Left forelimb (tissue), 1 donor: ENCODE results near the gene MRGPRE.

ENCODE experiments used
- DNase-seq: peaks from one replicate; pipeline ENCODE4 v3.0.0-alpha.2; 2018; ENCODE audit warnings: low spot score

MRGPRE gene

GRCh38 chr11:3196161-3197043, 35.8 kb downstream of the MRGPRE start:
- no peak for DNase-seq

- DNase-seq = no peak
These were observed 36.7 kb downstream of the MRGPRE start for GRCh38 chr11:3195251-3196160.

DNA sequence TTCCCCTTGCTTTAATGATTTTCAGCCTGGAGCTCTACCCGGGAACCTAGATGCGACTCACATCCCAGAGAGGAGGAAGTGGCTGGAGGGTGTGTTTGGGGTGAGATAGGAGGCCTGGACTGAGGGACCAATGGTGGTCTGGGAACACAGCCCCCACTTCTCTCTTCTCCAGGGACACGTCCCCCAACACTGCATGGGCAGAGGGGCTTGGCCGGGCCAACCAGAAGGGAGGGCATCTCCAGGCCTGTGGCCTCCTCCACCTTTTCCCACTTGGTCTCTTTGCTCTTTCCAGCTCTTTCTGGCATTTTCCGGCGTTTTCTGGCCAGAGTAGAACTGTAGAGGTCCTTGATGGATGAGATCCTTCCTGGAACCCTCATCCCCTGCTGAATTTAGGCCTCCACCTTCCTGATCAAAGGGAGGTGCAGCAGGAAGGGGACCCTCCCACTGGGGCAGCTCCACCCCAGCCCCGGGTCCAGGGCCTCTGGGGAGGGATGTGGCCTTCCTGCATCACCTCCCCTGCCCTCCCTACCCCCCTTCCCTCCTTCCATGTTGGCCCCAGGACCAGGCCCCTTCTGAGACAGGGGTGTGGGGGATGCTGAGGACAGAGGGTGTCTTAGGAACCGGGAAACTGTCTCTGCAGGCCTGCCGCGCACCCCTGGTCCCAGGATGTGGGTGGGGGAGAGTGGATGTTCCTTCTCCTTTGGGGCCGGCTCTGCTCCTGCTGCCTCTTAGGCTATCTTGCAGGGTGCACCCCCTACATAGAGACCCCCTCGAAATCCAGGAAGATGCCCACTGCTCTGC, 38.0 kb downstream of the MRGPRE start:
- DNase-seq = no peak

DNA sequence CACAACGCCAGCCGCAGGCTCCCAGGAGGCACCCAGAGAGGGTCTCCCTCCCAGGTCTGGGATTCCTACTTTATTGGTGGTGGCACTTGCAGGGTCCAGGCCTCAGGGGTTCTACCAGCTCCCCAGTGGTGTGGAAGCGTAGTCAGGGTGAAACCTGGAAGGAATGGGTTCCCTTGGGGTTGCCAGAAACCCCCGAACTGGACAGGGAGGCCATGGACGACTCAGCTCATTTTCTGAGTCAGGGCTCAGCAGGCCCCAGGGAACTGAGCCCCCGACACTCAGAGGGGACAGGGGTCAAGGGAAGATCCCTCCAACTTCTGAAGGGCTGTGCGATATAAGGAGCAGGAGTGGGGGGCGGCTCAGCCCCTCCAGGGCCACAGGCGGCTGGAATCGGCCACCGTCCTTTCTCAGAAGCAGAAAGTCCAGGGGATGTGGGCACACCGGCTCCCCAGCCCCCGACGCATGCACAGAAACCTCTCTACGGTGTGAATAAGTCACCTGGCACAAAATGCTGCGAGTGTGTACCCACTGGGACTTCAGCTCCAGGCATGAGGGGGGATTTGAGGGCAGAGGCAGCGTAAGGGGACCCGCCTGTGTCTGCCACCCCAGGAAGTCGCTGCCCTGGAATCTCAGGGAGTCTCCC, 38.7 kb downstream of the MRGPRE start:
- no peak for DNase-seq

DNA sequence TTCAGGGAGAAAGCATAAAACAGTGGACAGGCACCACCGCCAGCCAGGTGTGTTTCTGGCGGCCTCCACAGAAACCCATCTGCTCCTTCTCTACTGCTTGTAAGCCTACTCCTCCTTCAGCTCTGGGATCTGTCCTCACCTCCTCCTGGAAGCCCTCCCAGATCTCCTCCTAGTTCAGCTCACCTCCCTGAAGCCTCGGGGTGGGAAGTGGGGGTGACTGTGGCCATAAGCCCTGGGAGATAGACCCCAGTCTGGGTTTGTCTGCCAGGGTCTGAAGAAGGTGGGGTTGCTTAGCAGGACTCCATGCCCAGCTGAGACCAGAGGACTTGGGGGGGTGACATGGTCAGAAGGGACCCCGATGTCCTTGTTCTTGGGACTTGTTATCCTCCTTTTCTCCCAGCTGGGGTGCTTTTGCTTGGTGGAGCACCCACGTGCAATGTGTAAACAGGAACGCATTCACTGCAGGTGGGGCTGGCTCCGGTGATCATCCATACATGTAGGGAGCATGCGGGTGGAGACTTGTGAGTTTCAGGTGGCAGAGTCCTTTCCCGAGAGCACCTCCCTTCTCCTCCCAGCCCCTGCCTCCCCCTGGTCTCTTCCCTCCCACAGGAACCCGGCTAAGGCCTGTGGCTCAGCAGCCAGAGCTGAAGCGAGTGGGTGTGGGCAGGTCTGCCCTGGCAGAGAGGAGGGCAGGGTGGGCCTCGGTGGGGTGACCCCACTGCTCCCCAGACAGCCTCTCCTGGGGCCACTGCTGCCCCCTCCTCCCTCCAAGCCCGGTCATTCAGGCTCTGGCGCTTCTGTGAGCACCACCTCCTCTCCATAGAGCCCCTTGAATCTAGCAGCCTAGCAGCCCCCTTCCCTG, 39.5 kb downstream of the MRGPRE start:
- no peak for DNase-seq

DNA sequence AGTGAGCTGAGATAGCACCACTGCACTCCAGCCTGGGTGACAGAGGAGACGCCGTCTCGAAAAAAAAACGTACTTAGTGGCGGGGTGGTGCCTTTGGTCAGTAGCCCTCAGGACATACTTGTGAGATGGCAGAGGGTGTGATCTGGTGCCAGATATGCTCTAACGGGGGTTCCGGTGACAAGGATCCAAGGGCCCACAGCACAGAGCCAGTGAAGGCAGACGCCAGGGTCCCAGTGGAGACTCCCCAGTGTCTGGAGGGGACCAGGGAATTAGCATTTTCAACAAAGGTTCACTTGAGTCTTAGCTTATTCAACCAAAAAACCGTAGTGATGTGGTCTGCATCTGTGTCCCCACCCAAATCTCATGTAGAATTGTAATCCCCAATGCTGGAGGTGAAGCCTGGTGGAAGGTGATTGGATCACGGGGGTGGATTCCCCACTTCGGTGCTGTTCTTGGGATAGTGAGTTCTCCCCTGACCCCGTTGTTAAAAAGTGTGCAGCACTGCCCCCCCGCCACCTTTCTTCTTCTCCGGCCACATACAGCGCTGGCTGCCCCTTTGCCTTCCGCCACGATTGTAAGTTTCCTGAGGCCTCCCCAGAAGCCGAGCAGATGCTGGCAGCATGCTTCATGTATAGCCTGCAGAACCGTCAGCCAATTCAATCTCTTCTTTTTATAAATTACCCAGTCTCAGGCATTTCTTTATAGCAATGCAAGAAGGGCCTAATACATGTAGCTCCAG, 40.5 kb downstream of the MRGPRE start:
- DNase-seq = no peak

GRCh38 chr11:3190600-3190999, 41.6 kb downstream of the MRGPRE start:
- DNase-seq = no peak

DNA sequence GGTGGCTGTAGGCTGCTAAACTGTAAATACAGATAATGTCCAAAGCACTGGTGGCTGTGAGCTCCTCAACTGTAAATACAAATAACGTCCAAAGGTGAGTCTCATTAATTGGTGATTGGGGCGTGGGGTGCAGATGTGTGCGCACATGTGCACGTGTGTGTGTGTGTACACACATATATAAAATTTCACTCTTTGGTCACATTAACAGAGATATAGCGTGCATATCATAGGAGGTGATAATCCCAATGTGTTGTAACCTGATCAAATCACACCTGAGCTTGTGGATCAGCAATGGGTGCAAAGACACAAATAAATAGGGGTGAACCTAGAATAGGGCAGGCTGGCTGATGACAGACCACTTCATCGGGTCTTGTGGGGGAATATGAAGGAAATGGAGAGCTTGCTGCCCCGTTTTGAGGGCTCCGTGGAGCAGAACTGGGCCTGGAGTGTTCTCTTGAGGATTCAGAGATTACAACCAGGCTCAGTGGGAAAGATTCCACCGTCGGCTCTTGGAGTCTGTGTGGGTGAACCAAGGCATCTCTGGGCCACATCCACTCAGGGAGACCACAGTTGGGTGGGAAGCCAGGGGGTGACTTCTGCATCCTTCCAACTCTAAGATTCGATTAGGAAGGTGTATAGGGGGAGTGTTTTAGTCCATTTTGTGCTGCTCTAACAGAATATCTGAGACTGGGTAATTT, 42.2 kb downstream of the MRGPRE start:
- no peak for DNase-seq

DNA sequence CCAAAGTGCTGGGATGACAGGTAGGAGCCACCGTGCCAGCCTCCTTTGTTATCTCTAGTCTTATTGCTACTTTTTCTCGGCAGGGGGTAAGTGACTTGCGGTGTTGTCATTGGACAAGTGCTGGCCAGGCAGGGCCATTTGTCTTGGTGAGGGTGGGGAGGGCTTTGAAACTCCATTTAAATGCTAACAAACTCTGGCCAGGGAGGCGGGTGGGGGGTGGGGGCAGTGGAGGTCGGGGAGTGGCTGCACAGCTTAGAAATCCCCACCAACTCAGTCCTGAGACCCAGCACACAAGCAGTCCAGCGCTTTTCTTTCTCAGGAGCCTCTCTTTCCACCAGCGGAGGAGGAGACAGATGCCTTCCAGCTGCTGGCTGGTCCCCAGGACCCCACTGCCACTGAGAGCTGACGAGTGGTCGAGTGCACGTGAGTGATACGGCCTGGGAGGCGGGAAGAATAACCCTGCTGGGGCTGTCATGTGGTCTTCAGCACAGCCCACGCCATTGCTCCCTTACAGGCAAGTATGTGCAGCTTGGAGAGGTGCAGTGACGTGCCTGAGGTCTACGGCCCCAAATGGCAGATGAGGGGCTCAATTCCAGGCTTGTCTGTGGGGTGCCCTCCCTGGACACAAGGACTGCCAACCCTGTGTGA, 42.9 kb downstream of the MRGPRE start:
- DNase-seq = no peak

- DNase-seq = no peak
These were observed 43.6 kb downstream of the MRGPRE start for GRCh38 chr11:3188496-3189195.

DNA sequence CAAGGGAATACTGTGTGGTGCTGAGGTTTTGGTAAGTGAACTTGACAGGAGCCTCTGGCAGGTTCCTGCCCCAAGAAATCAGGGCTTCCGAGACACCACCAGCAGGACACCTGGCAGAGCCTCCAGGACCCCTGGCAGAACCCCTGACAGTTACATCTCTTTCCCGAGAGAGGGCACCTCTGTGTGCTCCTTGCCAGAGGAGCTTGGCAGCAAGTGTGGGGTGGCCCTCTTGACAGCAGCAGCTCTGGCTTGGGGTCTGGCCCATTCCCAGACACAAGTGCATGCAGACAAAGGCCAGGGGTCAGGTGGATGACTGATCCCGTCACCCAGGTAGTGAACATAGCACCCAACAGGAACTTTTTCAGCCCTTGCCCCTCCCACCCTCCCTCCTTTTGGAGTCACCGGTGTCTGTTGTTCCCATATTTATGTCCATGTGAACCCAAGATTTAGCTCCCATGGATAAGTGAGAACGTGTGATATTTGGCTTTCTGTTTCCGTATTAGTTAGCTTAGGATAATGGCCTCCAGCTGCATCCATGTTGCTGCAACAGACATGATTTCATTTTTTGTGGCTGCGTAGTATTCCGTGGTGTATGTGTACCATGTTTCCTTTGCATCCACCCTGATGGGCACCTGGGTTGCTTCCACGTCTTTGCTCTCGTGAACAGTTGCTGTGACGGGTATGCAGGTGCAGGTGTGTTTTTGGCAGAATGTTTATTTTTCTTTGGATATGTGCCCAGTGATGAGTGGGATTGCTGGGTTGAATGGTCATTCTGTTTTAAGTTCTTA, 45.9 kb downstream of the MRGPRE start:
- no peak for DNase-seq

GRCh38 chr11:3184732-3185347, 47.4 kb downstream of the MRGPRE start:
- DNase-seq = no peak

DNA sequence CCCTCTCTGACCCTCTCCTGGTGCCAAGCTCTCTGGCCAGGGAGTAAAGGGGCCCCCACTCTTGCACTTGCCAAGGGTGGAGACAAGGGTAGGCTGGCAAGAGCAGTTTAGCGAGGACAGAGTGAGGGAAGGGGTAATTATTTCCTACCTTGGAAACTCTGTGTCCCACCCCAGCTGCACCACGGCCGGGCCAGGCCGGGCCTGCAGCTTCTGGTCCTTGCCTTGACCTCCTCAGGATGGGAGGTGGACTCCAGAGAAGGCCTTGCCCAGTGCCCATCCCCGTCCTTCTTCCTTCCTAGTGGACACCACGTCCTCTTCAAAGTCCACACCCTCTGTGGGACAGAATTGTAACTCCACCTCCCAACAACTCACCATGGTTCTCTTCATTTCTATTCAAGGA, 48.7 kb downstream of the MRGPRE start:
- DNase-seq = no peak

GRCh38 chr11:3182462-3182852, 49.8 kb downstream of the MRGPRE start:
- no peak for DNase-seq

DNA sequence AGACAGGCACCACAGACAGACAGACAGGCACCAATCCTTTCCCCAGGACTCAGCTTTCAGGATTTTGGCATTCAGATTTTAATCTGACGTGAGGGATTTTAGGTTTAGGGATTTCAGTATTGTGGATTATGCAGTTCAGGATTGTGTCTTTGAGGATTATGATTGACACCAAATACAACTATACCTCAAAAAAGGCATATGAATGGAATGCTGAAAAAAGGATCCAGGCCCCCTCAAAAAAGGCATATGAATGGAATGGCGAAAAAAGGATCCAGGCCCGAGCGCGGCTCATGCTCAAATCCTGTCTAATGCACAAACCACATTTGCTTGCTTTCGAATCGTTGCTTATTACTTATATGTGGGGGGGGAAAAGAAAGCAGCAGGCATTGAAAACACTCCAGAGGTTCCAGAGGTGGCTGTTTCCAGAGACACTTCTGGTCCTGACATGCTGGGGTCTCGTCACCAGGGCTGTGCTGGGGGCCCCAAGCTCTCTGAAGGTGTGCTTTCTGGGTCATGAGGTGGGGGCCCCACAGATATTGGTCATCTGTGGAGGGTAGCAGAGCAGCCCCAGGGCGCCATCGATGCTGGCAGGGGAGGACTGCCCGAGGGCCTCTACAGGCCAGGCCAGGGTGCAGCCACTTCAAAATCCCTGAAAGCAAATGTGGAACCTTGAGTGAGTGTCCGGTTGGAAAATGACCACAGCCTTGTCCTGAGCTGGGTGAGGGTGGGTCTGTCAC, 50.3 kb downstream of the MRGPRE start:
- no peak for DNase-seq

DNA sequence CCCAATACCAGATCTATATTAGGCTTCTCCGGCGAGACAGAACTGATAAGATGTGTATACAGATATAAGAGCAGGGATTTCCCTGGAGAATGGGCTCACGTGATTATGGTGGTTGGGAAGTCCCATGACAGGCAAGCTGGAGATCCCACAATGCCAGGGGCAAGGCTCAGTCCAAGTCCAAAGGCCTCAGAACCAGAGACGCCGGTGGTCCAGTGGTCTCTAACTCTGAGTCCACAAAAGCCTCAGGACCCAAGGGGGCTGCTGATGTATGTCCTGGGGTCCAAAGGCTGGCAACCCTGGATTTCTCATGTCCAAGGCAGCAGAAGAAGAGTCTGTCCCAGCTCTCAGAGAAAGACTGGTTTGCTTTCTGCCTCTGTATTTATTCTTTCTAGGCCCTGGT, 51.3 kb downstream of the MRGPRE start:
- no peak for DNase-seq
